ENCODE results near the gene GTF2H1.

DNA sequence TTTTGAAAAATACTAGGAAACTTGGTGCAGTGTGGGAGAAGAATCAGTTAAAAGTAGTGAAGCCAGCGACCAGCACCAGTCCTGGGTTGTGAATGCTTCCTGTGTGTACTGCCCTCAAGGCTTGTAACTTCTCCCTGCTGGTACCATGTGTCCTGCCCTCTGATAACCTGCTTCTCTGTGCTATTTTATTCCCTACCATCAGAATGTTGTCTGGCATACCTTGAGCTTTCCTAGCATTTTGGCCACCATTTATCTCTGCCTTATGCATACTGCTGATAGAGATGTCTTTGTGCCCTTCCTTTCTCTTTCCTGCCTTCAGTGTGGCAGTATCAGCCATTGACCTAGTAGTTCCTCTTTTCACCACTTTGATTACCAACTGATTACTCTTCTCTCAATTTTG, 2.0 kb downstream of the GTF2H1 start:
- TF ChIP-seq, protein P1, sequence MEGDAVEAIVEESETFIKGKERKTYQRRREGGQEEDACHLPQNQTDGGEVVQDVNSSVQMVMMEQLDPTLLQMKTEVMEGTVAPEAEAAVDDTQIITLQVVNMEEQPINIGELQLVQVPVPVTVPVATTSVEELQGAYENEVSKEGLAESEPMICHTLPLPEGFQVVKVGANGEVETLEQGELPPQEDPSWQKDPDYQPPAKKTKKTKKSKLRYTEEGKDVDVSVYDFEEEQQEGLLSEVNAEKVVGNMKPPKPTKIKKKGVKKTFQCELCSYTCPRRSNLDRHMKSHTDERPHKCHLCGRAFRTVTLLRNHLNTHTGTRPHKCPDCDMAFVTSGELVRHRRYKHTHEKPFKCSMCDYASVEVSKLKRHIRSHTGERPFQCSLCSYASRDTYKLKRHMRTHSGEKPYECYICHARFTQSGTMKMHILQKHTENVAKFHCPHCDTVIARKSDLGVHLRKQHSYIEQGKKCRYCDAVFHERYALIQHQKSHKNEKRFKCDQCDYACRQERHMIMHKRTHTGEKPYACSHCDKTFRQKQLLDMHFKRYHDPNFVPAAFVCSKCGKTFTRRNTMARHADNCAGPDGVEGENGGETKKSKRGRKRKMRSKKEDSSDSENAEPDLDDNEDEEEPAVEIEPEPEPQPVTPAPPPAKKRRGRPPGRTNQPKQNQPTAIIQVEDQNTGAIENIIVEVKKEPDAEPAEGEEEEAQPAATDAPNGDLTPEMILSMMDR (IDR thresholded peaks at IDR 0.05), result no peak
- TF ChIP-seq POLR2A (IDR thresholded peaks at IDR 0.05), result no peak
